Neutrophil (primary cell): Measurements from ENCODE around the gene CCDC191.

Source experiments
- H3K27ac ChIP-seq: fragments of 200-600 bp; sonication (generic); 2 replicates; pipeline ENCODE4 v1.5.1; 2016; ENCODE audit warnings: mild to moderate bottlenecking, moderate library complexity
- H3K27me3 ChIP-seq: fragments of 200-600 bp; sonication (generic); 2 replicates; pipeline ENCODE4 v1.6.0; 2016; ENCODE audit warnings: mild to moderate bottlenecking
- H3K36me3 ChIP-seq: fragments of 200-600 bp; sonication (generic); 2 replicates; pipeline ENCODE4 v1.5.1; 2017
- H3K4me1 ChIP-seq, 2 experiments: fragments of 200-600 bp in 1 of 2; sonication (generic) in 1 of 2; 1 replicate in 1 of 2; 2 replicates in 1 of 2; pipeline versions ENCODE4 v1.5.1 to v1.6.1; 2013 to 2016; ENCODE audit warnings: low read depth in 1 of 2, low read length in 1 of 2, mild to moderate bottlenecking in 1 of 2, moderate library complexity in 1 of 2; ENCODE audit not compliant: control insufficient read depth in 1 of 2, insufficient read depth in 1 of 2
- H3K4me3 ChIP-seq, 2 experiments: fragments of 200-600 bp in 1 of 2; sonication (generic) in 1 of 2; 1 replicate in 1 of 2; 2 replicates in 1 of 2; pipeline ENCODE4 v1.5.1; 2013 to 2016; ENCODE audit warnings: low read depth in 1 of 2, low read length in 1 of 2, mild to moderate bottlenecking in 1 of 2, moderate library complexity in 1 of 2
- H3K9me3 ChIP-seq: fragments of 200-600 bp; sonication (generic); 2 replicates; pipeline ENCODE4 v1.5.1; 2016
- TF ChIP-seq, protein P1 (sequence below): fragments of 200-600 bp; sonication (generic); IDR thresholded peaks from 2 replicates; pipeline ENCODE4 v1.5.1; 2016; ENCODE audit warnings: antibody characterized with exemption

CCDC191 gene

DNA sequence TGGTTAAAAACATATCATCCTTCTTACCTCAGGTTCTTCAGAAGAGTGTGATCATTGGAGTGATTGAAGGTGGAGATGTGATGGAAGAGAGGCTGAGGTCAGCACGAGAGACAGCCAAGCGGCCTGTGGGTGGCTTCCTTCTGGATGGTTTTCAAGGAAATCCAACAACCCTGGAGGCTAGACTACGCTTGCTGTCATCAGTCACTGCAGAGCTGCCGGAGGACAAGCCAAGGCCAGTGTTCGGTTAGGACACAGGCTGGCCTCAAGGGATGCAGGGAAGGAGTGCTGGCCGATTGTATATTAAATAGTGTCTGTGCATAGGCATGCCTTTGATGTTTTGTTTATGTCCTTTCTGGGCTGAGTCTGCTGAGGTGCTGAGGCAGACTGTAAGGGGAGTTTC is 20.4 kb upstream of the CCDC191 start:
- H3K27ac ChIP-seq, result no peak overlapping the region
- H3K4me1 ChIP-seq, result no peaks in the 10 kb centered on the region
- H3K36me3 ChIP-seq, result peaks cover 84% of the 10 kb centered on the region
- H3K4me3 ChIP-seq, result no peak overlapping the region
- H3K27me3 ChIP-seq, result no peaks in the 10 kb centered on the region
- H3K9me3 ChIP-seq, result no peaks in the 10 kb centered on the region
- TF ChIP-seq, protein P1, sequence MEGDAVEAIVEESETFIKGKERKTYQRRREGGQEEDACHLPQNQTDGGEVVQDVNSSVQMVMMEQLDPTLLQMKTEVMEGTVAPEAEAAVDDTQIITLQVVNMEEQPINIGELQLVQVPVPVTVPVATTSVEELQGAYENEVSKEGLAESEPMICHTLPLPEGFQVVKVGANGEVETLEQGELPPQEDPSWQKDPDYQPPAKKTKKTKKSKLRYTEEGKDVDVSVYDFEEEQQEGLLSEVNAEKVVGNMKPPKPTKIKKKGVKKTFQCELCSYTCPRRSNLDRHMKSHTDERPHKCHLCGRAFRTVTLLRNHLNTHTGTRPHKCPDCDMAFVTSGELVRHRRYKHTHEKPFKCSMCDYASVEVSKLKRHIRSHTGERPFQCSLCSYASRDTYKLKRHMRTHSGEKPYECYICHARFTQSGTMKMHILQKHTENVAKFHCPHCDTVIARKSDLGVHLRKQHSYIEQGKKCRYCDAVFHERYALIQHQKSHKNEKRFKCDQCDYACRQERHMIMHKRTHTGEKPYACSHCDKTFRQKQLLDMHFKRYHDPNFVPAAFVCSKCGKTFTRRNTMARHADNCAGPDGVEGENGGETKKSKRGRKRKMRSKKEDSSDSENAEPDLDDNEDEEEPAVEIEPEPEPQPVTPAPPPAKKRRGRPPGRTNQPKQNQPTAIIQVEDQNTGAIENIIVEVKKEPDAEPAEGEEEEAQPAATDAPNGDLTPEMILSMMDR, result no peak

DNA sequence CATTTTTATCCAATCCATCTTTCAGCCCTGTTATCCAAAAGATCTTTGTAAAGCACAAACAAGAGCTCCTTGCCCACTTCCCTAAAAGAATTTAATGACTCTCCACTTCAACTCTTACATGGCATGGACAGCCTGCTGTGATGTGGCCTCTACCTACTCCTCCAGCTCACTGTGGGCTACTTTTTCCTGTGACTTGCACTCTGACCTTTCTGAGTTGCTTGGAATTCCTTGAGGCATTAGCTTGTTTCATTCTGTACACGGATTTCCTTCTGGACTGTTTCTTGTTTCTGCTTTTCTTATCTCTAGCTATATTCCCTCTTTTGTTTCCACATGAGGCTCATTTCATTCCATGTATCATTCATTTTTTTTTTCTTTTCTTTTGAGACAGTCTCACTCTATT is 15.5 kb upstream of the CCDC191 start:
- no peaks in the 10 kb centered on the region for H3K4me1 ChIP-seq
- H3K27ac ChIP-seq, result no peak overlapping the region
- H3K27me3 ChIP-seq, result no peaks in the 10 kb centered on the region
- H3K9me3 ChIP-seq, result no peaks in the 10 kb centered on the region
- peaks cover 79% of the 10 kb centered on the region for H3K36me3 ChIP-seq
- TF ChIP-seq, protein P1, result no peak
- no peak overlapping the region for H3K4me3 ChIP-seq

DNA sequence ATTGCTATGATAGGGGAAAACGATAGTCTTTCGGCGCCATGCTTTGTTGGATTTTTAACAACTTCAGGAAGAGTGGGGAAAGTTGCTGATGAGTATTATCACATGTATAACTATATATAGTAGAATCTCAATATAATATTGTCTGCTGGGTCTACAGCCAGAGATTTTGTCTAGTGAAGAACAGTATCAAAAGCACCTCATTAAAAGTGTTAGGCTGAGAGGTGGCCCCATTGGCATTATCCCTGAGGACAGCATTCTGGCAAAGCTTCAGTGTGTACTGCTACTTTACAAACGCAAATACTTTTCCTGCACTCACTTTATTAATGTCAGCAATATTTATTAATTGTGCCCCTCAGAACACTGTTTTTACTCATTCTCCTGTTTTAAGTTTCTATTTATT is 12.0 kb upstream of the CCDC191 start:
- Histone ChIP-seq H3K27me3 (no peaks in the 10 kb centered on the region), H3K36me3 (peaks cover 62% of the 10 kb centered on the region), H3K9me3 (no peaks in the 10 kb centered on the region), H3K4me3 (no peak overlapping the region), H3K4me1 (no peaks in the 10 kb centered on the region), H3K27ac (no peak overlapping the region)
- TF ChIP-seq, protein P1, result no peak

DNA sequence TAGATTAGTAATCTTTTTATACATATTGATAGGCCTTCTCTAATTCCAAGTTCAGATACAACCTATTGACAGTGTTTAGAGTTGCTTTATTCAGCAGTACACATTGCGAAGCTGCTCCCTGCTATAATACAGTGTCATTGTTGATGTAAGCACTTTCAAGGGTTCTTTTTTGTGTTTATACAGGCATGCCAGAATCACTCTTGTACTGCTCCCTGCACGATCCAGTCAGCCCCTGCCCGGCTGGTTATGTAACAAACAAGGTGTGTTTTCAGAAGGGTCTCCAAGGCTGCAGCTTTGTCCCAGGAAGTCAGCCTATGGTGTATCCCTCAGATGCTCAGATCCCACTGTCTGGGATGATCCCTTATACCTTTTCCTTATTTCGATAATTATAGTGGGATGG is 11.5 kb upstream of the CCDC191 start:
- H3K36me3 ChIP-seq, result peaks cover 57% of the 10 kb centered on the region
- no peak overlapping the region for H3K27ac ChIP-seq
- no peak overlapping the region for H3K4me3 ChIP-seq
- no peaks in the 10 kb centered on the region for H3K9me3 ChIP-seq
- no peaks in the 10 kb centered on the region for H3K27me3 ChIP-seq
- no peaks in the 10 kb centered on the region for H3K4me1 ChIP-seq
- TF ChIP-seq, protein P1, result no peak

DNA sequence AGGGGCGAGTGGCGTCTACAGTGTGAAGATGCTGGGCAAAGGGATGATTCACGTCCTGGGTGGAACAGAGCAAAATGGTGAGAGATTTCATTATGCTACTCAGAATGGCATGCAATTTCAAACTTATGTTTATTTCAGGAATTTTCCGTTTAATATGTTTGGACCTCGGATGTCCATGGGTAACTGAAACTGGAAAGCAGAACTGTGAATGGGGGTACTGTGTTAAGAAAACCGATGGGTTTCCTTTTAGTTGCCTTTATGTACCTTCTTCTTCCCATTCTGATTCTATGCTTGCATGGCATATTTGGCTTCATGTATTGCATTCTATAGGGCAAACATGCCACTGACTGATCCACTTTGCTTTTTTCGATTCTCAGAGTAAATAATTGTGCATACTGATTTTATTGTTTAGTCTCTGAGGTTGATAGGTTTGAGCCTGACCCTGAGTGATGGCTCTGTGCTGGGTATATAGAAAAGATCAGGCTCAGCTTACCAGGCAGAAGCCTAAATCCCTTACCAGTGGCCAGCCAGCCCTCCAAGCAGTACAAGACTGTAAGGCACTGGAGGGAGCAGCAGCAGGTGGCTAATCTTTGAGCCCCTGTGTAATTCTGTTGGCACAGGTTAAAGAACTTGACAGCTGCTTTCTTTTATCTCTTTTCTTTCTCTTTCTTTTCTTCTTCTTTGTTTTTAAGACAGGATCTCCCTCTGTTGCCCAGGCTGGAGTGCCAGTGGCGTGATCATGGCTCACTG is 4.8 kb upstream of the CCDC191 start:
- H3K9me3 ChIP-seq, result no peaks in the 10 kb centered on the region
- TF ChIP-seq, protein P1, result no peak
- no peaks in the 10 kb centered on the region for H3K27me3 ChIP-seq
- H3K36me3 ChIP-seq, result peaks cover 10% of the 10 kb centered on the region
- peaks cover 10 to 17% of the 10 kb centered on the region in 2 experiments for H3K4me1 ChIP-seq
- no peak overlapping the region for H3K27ac ChIP-seq
- H3K4me3 ChIP-seq, result no peak overlapping the region
